ENCODE measurements around the gene EPRS1. TPM values are rescaled to one million over a fixed set of nuclear protein-coding genes. Genes with fewer than 3 reads are reported as not detected.

The EPRS1 gene
- polyA plus RNA-seq (2012; rRNA removed): 23.4 and 28.2 TPM in 2 replicates
- polyA plus RNA-seq (2012; cell fraction: cytosol; rRNA removed): 29.1 and 32.5 TPM in 2 replicates
- 24.2 and 37.9 TPM in 2 replicates for polyA plus RNA-seq (2012; cell fraction: nucleus; rRNA removed)

DNA sequence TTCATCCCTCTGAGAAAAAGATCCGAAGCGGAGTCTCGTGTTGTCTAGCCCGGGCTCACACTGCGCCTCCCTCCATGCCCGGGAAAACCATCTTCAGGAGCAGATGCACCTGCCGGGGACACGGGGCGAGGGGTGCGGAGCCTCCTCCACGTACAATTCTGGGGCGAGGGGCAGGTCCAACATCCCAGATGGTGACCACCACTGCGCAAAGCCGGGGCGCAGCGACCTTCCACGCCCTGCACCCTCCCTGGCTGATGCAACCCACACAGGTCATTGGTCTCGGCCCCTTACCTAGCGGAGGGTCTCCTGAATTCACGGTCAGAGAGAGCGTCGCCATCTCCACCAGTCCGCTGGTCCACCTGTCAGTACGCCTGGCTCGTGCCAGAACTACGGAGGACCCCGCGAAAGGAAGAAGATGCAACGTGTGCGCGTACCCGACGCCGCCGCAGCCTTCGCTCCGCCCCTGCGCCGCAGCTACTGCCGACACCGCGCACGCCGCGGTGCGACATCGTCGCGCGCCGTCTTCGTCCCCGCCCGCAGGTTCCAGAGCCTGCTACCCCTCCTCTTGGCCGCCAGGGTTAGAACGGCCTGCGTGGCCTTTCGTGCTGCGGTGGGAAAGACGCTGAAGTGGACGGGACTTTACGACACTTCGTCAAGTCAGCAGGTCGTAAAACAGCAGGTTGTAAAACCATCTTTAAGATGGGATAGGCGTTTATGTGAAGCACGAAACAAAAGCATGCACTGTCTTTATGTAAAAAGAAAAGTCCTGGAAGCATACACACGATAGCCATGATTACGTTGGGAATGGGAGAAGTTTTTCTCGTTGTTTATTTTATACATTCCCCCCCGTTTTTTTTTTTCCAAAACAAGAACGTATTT, at the start of gene EPRS1:
Gene EPRS1, minus strand, starts transcription at position 454 of the 879 bp plus-strand sequence. Its CDS starts 117 bp downstream, at position 337.
- DNase-seq: peak; percentile 92
- ChIA-PET CTCF (interaction anchor here (0.7 to 1.1 kb wide), 2 partner anchors 10 to 12 kb away, joined by 3 to 5 read pairs; no protein-coding TSS in a partner anchor), POLR2A (interaction anchor here (0.6 kb wide), 1 partner anchor 1829 kb away, joined by 3 read pairs; no protein-coding TSS in a partner anchor)
- peaks cover 3% of the 10 kb centered on the region; the same call in 1 of the 2 replicates for H4K20me1 ChIP-seq (ENCODE audit: insufficient read depth)
- H3K27ac ChIP-seq (ENCODE audit: low read depth in 2 of 2, low read length in 1 of 2): peak within 1 kb of the TSS; percentile 81 to 85
- no peaks in the 10 kb centered on the region for H3K27me3 ChIP-seq (ENCODE audit: insufficient read depth)
- H3K36me3 ChIP-seq (replicated peaks in 1 of 2; ENCODE audit: control insufficient read depth in 1 of 2, insufficient read depth in 2 of 2, low read length in 1 of 2): peaks cover 0 to 12% of the 10 kb centered on the region in 2 experiments
- peak within 1 kb of the TSS; percentile 75 to 95 for H3K4me3 ChIP-seq (ENCODE audit: low read depth in 2 of 2, low read length in 1 of 2)
- H3K4me2 ChIP-seq: peak within 1 kb of the TSS; percentile 86
- no peaks in the 10 kb centered on the region for H3K9me3 ChIP-seq
- WGBS (ENCODE audit: low lambda C conversion rate): 1% methylated on average over 43 of the region's 71 CpGs
- H3K9ac ChIP-seq: peak within 1 kb of the TSS; percentile 78
- H3K79me2 ChIP-seq (ENCODE audit: insufficient read depth): peaks cover 48% of the 10 kb centered on the region
- H3F3A ChIP-seq (replicated peaks; ENCODE audit: insufficient read depth): peaks cover 23% of the 10 kb centered on the region
- H3K4me1 ChIP-seq (ENCODE audit: control insufficient read depth in 1 of 2, insufficient read depth in 2 of 2, low read depth in 1 of 2, low read length in 1 of 2): peaks cover 2 to 15% of the 10 kb centered on the region in 2 experiments; a peak in 2 of 4 replicates
- H3K9me2 ChIP-seq: no peaks in the 10 kb centered on the region
- peak within 1 kb of the TSS; percentile 100 for H2AFZ ChIP-seq (ENCODE audit: low read depth)
- TF ChIP-seq PBX3 (IDR thresholded peaks at IDR 0.05) (no peak), TCF12 (IDR thresholded peaks at IDR 0.05) (no peak), MEF2A (IDR thresholded peaks at IDR 0.05; ENCODE audit: borderline replicate concordance, low read depth) (no peak), YY1 (IDR thresholded peaks at IDR 0.05; ENCODE audit: low read depth) (peak; percentile 72; the same call in 1 of the 2 replicates), RFX5 (IDR thresholded peaks at IDR 0.05; ENCODE audit: low read length) (no peak), FOSL2 (IDR thresholded peaks at IDR 0.05; ENCODE audit: borderline replicate concordance, low read depth) (no peak), EZH2phosphoT487 (IDR thresholded peaks at IDR 0.05; ENCODE audit: borderline replicate concordance, low read depth) (no peak), TEAD4 (IDR thresholded peaks at IDR 0.05; ENCODE audit: borderline replicate concordance, insufficient read depth) (no peak), ELF1 (IDR thresholded peaks at IDR 0.05) (no peak), MXI1 (IDR thresholded peaks at IDR 0.05; ENCODE audit: low read depth, low read length) (peak; percentile 96), SIN3A (IDR thresholded peaks at IDR 0.05; ENCODE audit: borderline replicate concordance, low read depth, low read length) (peak; percentile 75), ZBTB33 (IDR thresholded peaks at IDR 0.05; ENCODE audit: borderline replicate concordance, low read depth) (peak; percentile 74; the same call in 1 of the 2 replicates), GABPA (IDR thresholded peaks at IDR 0.05; ENCODE audit: low read depth) (peak; percentile 29; the same call in 1 of the 2 replicates), POLR2AphosphoS5 (IDR thresholded peaks at IDR 0.05; ENCODE audit: low read depth, low read length) (peak; percentile 91), RXRA (IDR thresholded peaks at IDR 0.05; ENCODE audit: borderline replicate concordance, low read depth) (no peak), CHD2 (IDR thresholded peaks at IDR 0.05; ENCODE audit: low read length, partially characterized antibody) (no peak), RAD21 (IDR thresholded peaks at IDR 0.05; ENCODE audit: low read length) (no peak), NRF1 (IDR thresholded peaks at IDR 0.05; ENCODE audit: low read depth, low read length) (peak; percentile 67), CTCF (IDR thresholded peaks at IDR 0.05) (peak; percentile 52), TAF1 (IDR thresholded peaks at IDR 0.05; ENCODE audit: borderline replicate concordance, low read depth, low read length) (peak; percentile 87)
- TF ChIP-seq, protein P1, sequence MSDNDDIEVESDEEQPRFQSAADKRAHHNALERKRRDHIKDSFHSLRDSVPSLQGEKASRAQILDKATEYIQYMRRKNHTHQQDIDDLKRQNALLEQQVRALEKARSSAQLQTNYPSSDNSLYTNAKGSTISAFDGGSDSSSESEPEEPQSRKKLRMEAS (IDR thresholded peaks at IDR 0.05; ENCODE audit: low read depth): peak; percentile 87
- TF ChIP-seq, protein P2, sequence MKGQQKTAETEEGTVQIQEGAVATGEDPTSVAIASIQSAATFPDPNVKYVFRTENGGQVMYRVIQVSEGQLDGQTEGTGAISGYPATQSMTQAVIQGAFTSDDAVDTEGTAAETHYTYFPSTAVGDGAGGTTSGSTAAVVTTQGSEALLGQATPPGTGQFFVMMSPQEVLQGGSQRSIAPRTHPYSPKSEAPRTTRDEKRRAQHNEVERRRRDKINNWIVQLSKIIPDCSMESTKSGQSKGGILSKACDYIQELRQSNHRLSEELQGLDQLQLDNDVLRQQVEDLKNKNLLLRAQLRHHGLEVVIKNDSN (IDR thresholded peaks at IDR 0.05; ENCODE audit: borderline replicate concordance, low read depth): no peak

Measured in SK-N-SH (cell line).